ENCODE results near the gene NR1I3.

- TF ChIP-seq POLR2AphosphoS5 (IDR thresholded peaks at IDR 0.05) (no peak), POLR2A (IDR thresholded peaks at IDR 0.05) (no peak)
- TF ChIP-seq, protein P1, sequence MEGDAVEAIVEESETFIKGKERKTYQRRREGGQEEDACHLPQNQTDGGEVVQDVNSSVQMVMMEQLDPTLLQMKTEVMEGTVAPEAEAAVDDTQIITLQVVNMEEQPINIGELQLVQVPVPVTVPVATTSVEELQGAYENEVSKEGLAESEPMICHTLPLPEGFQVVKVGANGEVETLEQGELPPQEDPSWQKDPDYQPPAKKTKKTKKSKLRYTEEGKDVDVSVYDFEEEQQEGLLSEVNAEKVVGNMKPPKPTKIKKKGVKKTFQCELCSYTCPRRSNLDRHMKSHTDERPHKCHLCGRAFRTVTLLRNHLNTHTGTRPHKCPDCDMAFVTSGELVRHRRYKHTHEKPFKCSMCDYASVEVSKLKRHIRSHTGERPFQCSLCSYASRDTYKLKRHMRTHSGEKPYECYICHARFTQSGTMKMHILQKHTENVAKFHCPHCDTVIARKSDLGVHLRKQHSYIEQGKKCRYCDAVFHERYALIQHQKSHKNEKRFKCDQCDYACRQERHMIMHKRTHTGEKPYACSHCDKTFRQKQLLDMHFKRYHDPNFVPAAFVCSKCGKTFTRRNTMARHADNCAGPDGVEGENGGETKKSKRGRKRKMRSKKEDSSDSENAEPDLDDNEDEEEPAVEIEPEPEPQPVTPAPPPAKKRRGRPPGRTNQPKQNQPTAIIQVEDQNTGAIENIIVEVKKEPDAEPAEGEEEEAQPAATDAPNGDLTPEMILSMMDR (IDR thresholded peaks at IDR 0.05), result no peak
These were observed 37.5 kb downstream of the NR1I3 start for GRCh38 chr1:161200421-161200991.
